K562 (cell line): ENCODE measurements around the gene LRRC27. TPM values are rescaled to one million over a fixed set of nuclear protein-coding genes. Genes with fewer than 3 reads are reported as not detected.

ENCODE experiments used
- ATAC-seq: fragments of 200-7000 bp; cut with Tn5 transposase; 3 replicates; pipeline ENCODE4 v1.9.1; 2020; ENCODE audit warnings: moderate library complexity
- BruUV-seq: library from RNA; stranded (reverse); fragments of 400-500 nt; replicated peaks from 2 replicates; lab custom pipeline; 2021; lab: Mats Ljungman, UMichigan
- CTCF ChIA-PET: fragments of 300-600 bp; formaldehyde crosslinking; extraction: SDS; loops from one replicate; lab custom pipeline; 2021; ENCODE audit warnings: low intra/inter-chr PET ratio; lab: Yijun Ruan, JAX
- POLR2A ChIA-PET: fragments of 300-600, 350-650 bp; sonication (Branson Sonifier 250); formaldehyde crosslinking; extraction: SDS; loops from one replicate; lab custom pipeline; 2021; ENCODE audit warnings: antibody characterized with exemption, inconsistent platforms; lab: Yijun Ruan, JAX
- DNase-seq, 4 experiments: peaks; one replicate each; pipeline versions ENCODE4 v3.0.0 to v3.0.0-alpha.2; 2011 to 2018; ENCODE audit warnings: low spot score in 3 of 4, mixed read lengths in 3 of 4; ENCODE audit errors: extremely low read depth in 1 of 4
- FAIRE-seq: peaks from 2 replicates; lab custom pipeline; 2011; peaks lifted over from hg19 to GRCh38; lab: Jason Lieb, UNC
- H2AFZ ChIP-seq: 2 replicates; pipeline ENCODE4 v1.6.0; 2011; ENCODE audit warnings: low read depth, low read length, control low read depth, inconsistent platforms
- H3K27ac ChIP-seq: fragments of 200-600 bp; 3 replicates; pipeline ENCODE4 v1.8.0; 2011; ENCODE audit warnings: low read depth, mild to moderate bottlenecking, control low read depth, inconsistent platforms, low read length, moderate library complexity, mixed read lengths; ENCODE audit errors: extremely low read depth
- H3K27me3 ChIP-seq, 2 experiments: fragments of 300-600 bp in 1 of 2; 2 replicates in 1 of 2; 3 replicates in 1 of 2; pipeline versions ENCODE4 v1.6.0 to v1.8.0; 2011; ENCODE audit warnings: inconsistent platforms in 2 of 2, low read length in 2 of 2, mild to moderate bottlenecking in 1 of 2, mixed read lengths in 1 of 2, moderate library complexity in 1 of 2; ENCODE audit not compliant: control insufficient read depth in 2 of 2, insufficient read depth in 2 of 2
- H3K36me3 ChIP-seq: fragments of 300-600 bp; 3 replicates; pipeline ENCODE4 v1.8.0; 2011; ENCODE audit warnings: mild to moderate bottlenecking, low read length, inconsistent platforms; ENCODE audit not compliant: control insufficient read depth, insufficient read depth
- H3K4me1 ChIP-seq, 2 experiments: fragments of 200-600 bp in 1 of 2; replicated peaks in 1 of 2; 2 replicates in 1 of 2; 3 replicates in 1 of 2; pipeline versions ENCODE4 v1.5.1 to v1.8.0; 2011; ENCODE audit warnings: inconsistent platforms in 2 of 2, low read length in 2 of 2, mild to moderate bottlenecking in 1 of 2, mixed read lengths in 1 of 2, moderate library complexity in 1 of 2; ENCODE audit not compliant: control insufficient read depth in 2 of 2, insufficient read depth in 2 of 2
- H3K4me2 ChIP-seq: 2 replicates; pipeline ENCODE4 v1.6.1; 2011; ENCODE audit warnings: low read length, control low read depth, inconsistent platforms, mixed read lengths; ENCODE audit not compliant: insufficient read depth
- H3K4me3 ChIP-seq: fragments of 200-600 bp; sonication (generic), shearing (Covaris generic); 2 replicates; pipeline ENCODE4 v1.5.1; 2016; ENCODE audit warnings: control low read depth, inconsistent platforms
- H3K79me2 ChIP-seq: fragments of 200-600 bp; 3 replicates; pipeline ENCODE4 v1.8.0; 2011; ENCODE audit warnings: low read length, inconsistent platforms; ENCODE audit not compliant: control insufficient read depth, insufficient read depth
- H3K9ac ChIP-seq, 2 experiments: 2 replicates each; pipeline versions ENCODE4 v1.6.0 to v1.6.1; 2011; ENCODE audit warnings: low read depth in 2 of 2, low read length in 2 of 2, control low read depth in 1 of 2, inconsistent platforms in 1 of 2, mild to moderate bottlenecking in 1 of 2, mixed read lengths in 1 of 2; ENCODE audit not compliant: insufficient read depth in 1 of 2
- H3K9me1 ChIP-seq: one replicate; pipeline ENCODE4 v1.6.0; 2011; ENCODE audit warnings: inconsistent platforms, mild to moderate bottlenecking, low read length, moderate library complexity; ENCODE audit not compliant: control insufficient read depth, insufficient read depth
- H3K9me3 ChIP-seq: replicated peaks from 2 replicates; pipeline ENCODE4 v1.5.1; 2011; ENCODE audit warnings: low read depth, low read length, inconsistent platforms; ENCODE audit not compliant: control insufficient read depth, insufficient read depth
- H4K20me1 ChIP-seq: replicated peaks from 2 replicates; pipeline ENCODE4 v1.6.1; 2011; ENCODE audit warnings: low read length, inconsistent platforms, mixed read lengths; ENCODE audit not compliant: control insufficient read depth, insufficient read depth
- HCFC1 ChIP-seq: IDR thresholded peaks from 2 replicates; pipeline ENCODE4 v1.6.1; 2012; ENCODE audit warnings: low read depth, low read length, improper control_type of control experiment
- HNRNPL ChIP-seq: fragments of 200-400 bp; formaldehyde crosslinking; IDR thresholded peaks from 2 replicates; pipeline ENCODE4 v1.6.1; 2017; ENCODE audit warnings: low read depth, mild to moderate bottlenecking, low read length
- IFI16 ChIP-seq: fragments of 250-450 bp; sonication (Bioruptor Pico); IDR thresholded peaks from 2 replicates; pipeline ENCODE4 v2.1.2; 2022; ENCODE audit warnings: mild to moderate bottlenecking, inconsistent platforms
- NFE2 ChIP-seq: IDR thresholded peaks from 2 replicates; pipeline ENCODE4 v1.6.1; 2014; ENCODE audit warnings: antibody characterized with exemption, low read depth
- NR3C1 ChIP-seq: sonication (generic); formaldehyde crosslinking; IDR thresholded peaks from 2 replicates; pipeline ENCODE4 v1.8.1; 2022; ENCODE audit warnings: missing genetic modification reagents
- POLR2H ChIP-seq: IDR thresholded peaks from 2 replicates; pipeline ENCODE4 v1.6.1; 2016; ENCODE audit warnings: missing genetic modification characterization, low read depth, mild to moderate bottlenecking, control low read depth, missing compliant biosample characterization, moderate library complexity
- PTRF ChIP-seq: fragments of 450-650 bp; IDR thresholded peaks from 2 replicates; pipeline ENCODE4 v1.6.1; 2016; ENCODE audit warnings: mild to moderate bottlenecking, missing genetic modification characterization, missing compliant biosample characterization
- SIN3B ChIP-seq: fragments of 450-650 bp; IDR thresholded peaks from 2 replicates; pipeline ENCODE4 v1.6.1; 2017; ENCODE audit warnings: low read depth, mild to moderate bottlenecking, moderate library complexity
- SREBF2 ChIP-seq: sonication (generic); formaldehyde crosslinking; IDR thresholded peaks from 2 replicates; pipeline ENCODE4 v1.4.0; 2020; ENCODE audit warnings: mild to moderate bottlenecking, missing genetic modification reagents
- XRCC4 ChIP-seq: IDR thresholded peaks from one replicate; pipeline ENCODE4 v1.6.1; 2011; ENCODE audit not compliant: insufficient read depth, insufficient read length; ENCODE audit errors: extremely low read depth
- ZSCAN32 ChIP-seq: fragments of 450-650 bp; formaldehyde crosslinking; IDR thresholded peaks from 2 replicates; pipeline ENCODE4 v1.4.0; 2020; ENCODE audit warnings: mild to moderate bottlenecking, moderate library complexity
- WGBS: fragments of 100-300 bp; shearing (Covaris generic); methylation state at CpG from one replicate; pipeline ENCODE4 v1.1.6; 2016; ENCODE audit warnings: low coverage, mixed read lengths; ENCODE audit not compliant: insufficient coverage; ENCODE audit errors: missing lambda C conversion rate; 5-methylcytosine and 5-hydroxymethylcytosine counted together
- in situ Hi-C: fragments of 300-500 bp; cut with MboI; formaldehyde crosslinking; loops from 4 replicates; pipeline ENCODE4 v1.15.0; 2018; ENCODE audit warnings: inconsistent platforms, mixed read lengths
- intact Hi-C: fragments of 100-400 bp; cut with micrococcal nuclease; formaldehyde crosslinking; loops from 2 replicates; pipeline ENCODE4 v1.14.2; 2022
- polyA plus RNA-seq, 8 experiments: library from polyadenylated mRNA; depleted of rRNA in 4 of 8; stranded (reverse) in 5 of 8; unstranded in 3 of 8; fragments of >200 nt; fragmentation: Nextera tagmentation in 2 of 8; fragmentation: Illumina TruSeq in 1 of 8; extraction: Ambion mirVana in 2 of 8; extraction: Trizol in 1 of 8; gene quantifications; 2 replicates each; pipeline versions ENCODE4 v1.2.1 to v1.2.3, GENCODE V29; 2011 to 2014; ENCODE audit warnings: inconsistent platforms in 1 of 8, missing spikeins in 1 of 8
- total RNA-seq, 7 experiments: library from RNA; depleted of rRNA in 6 of 7; stranded (reverse); fragments of >200 nt in 6 of 7; fragmentation: Illumina TruSeq in 2 of 7; extraction: Trizol in 2 of 7; gene quantifications; 2 replicates each; pipeline versions ENCODE4 v1.2.1 to v1.2.3, GENCODE V29; 2011 to 2021; ENCODE audit warnings: low replicate concordance in 1 of 7
- TF ChIP-seq, protein P1 (sequence below): sonication (generic); formaldehyde crosslinking; IDR thresholded peaks from 2 replicates; pipeline ENCODE4 v1.8.0; 2022; ENCODE audit warnings: mild to moderate bottlenecking, missing genetic modification reagents

LRRC27 gene
- total and polyA plus RNA-seq, 9 of the 15 experiments (the other 6 are each of a cell fraction or from before 2014, with no cell fraction given) = 0.10 to 2.7 (median 1.4) TPM

DNA sequence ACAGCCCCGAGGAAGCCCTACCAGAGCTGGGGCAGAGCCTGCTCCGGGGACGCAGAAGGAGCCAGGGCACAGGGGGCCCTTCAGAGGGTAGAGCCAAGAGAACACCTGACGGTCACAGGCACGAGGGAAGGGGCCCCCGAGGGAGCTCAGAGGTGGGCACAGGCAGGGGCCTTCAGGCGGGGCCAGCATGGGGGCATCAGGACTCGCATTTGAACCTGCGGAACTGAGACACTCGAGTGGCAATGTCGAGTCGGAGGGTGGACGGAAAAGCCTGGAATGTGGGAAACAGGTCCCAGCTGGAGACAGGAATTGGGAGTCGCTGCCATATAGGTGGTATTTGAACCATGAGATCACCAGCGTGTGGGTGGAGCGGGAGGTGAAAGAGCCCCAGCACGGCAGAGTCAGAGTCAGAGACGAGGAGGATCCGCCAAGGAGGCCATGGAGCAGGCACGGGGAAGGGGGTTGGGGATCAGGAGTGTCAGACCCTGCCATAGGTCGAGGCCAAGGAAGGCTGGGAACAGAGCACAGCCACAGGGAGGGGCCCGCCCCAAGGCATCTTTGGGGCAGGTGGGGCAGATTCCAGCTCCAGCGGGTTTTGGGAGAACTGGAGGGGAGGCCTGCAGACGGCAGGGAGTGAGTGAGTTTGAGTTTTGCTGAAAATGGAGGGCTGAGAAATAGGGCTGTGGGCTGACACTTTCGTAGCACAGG, 38.0 kb upstream of the LRRC27 start:
- TF ChIP-seq PTRF (no peak), SREBF2 (CRISPR knock-in tag) (no peak), SIN3B (no peak), IFI16 (CRISPR knock-in tag) (no peak), NFE2 (no peak), HNRNPL (no peak), NR3C1 (CRISPR knock-in tag) (no peak), XRCC4 (no peak), POLR2H (no peak), HCFC1 (no peak), ZSCAN32 (CRISPR knock-in tag) (no peak)
- TF ChIP-seq, protein P1, sequence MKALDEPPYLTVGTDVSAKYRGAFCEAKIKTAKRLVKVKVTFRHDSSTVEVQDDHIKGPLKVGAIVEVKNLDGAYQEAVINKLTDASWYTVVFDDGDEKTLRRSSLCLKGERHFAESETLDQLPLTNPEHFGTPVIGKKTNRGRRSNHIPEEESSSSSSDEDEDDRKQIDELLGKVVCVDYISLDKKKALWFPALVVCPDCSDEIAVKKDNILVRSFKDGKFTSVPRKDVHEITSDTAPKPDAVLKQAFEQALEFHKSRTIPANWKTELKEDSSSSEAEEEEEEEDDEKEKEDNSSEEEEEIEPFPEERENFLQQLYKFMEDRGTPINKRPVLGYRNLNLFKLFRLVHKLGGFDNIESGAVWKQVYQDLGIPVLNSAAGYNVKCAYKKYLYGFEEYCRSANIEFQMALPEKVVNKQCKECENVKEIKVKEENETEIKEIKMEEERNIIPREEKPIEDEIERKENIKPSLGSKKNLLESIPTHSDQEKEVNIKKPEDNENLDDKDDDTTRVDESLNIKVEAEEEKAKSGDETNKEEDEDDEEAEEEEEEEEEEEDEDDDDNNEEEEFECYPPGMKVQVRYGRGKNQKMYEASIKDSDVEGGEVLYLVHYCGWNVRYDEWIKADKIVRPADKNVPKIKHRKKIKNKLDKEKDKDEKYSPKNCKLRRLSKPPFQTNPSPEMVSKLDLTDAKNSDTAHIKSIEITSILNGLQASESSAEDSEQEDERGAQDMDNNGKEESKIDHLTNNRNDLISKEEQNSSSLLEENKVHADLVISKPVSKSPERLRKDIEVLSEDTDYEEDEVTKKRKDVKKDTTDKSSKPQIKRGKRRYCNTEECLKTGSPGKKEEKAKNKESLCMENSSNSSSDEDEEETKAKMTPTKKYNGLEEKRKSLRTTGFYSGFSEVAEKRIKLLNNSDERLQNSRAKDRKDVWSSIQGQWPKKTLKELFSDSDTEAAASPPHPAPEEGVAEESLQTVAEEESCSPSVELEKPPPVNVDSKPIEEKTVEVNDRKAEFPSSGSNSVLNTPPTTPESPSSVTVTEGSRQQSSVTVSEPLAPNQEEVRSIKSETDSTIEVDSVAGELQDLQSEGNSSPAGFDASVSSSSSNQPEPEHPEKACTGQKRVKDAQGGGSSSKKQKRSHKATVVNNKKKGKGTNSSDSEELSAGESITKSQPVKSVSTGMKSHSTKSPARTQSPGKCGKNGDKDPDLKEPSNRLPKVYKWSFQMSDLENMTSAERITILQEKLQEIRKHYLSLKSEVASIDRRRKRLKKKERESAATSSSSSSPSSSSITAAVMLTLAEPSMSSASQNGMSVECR (CRISPR knock-in tag) = no peak
- intact Hi-C loops (no loop called here), in situ Hi-C loops (no loop called here)

More for the DNA sequence above, 38.0 kb upstream of the LRRC27 start:
- no peak overlapping the region for H3K9ac ChIP-seq
- H3K27ac ChIP-seq = no peak overlapping the region
- no peak overlapping the region for H3K4me3 ChIP-seq
- H3K36me3 ChIP-seq = no peaks in the 10 kb centered on the region
- H2AFZ ChIP-seq = no peak overlapping the region
- no peak overlapping the region for H3K4me2 ChIP-seq
- WGBS = 16% methylated on average over 25 of the region's 25 CpGs
- ChIA-PET CTCF (no interaction called here), POLR2A (no interaction called here)
- no peak for FAIRE-seq
- H3K9me3 ChIP-seq = no peaks in the 10 kb centered on the region
- H3K79me2 ChIP-seq = no peaks in the 10 kb centered on the region
- H3K27me3 ChIP-seq = peaks cover 5 to 59% of the 10 kb centered on the region in 2 experiments; a peak in 4 of 5 replicates
- no peaks in the 10 kb centered on the region for H3K9me1 ChIP-seq
- no peak for ATAC-seq
- peaks cover 8% of the 10 kb centered on the region for H4K20me1 ChIP-seq
- H3K4me1 ChIP-seq = peaks cover 0 to 10% of the 10 kb centered on the region in 2 experiments; a peak in 2 of 5 replicates
- BruUV-seq = no TSS peak
- DNase-seq = no peak
